ENCODE results near the gene STK33.

Gene STK33

DNA sequence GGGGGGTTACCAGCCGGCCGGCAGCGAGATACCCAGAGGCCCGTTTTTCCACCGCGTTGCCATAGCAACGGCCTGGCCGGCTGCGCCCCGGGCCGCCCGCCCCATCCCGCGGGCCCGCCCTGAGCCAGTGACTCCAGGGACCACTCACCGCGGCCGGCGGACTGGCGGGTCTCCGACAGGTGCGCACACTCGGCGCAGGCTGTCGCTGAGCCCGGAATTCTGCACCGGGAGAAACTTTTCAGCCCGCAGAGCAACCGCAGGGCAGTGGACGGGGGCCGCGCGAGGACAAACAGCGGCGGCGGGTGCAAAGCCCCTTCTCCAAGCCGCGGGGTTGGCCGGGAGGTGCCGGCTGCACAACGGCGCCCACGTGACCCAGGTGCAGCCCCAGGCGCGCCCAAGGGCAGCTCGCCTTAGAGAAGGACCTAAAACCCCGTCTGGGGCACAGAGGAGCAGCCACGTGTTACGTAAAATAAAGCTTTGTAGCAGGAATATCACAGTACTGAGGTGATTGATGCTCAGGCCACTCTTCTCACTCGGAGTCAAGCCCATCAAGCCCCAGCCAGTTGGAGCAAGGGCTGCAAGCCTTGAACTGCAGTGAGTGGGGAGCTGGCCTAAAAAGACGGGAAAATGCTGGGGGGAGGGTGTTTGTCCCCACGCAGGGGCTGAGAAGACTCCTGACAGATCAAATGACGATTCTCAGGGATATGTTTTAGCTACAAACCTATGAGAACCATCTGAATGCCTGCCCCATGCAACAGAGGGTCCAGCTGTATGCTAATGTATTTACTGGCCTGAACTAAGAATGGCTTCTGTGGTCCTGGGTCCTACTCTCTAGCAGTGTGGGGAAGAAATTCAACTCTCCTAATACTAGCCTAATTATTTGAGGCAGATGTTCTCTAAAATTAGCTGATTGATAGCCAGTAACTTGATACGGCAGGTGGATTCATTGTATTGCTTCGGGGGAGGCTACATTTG, at the start of gene STK33:
Gene STK33 (minus strand): TSS at position 294 of the 975 bp plus-strand sequence. CDS start 119,323 bp downstream, outside the sequence.
- H3K4me3 ChIP-seq (ENCODE audit: low read depth, low read length) = peak within 1 kb of the TSS; percentile 68
- TF ChIP-seq CTCF (IDR thresholded peaks at IDR 0.05; ENCODE audit: low read depth, low read length, missing control alignments) = no peak
- in situ Hi-C loops (cut with HindIII; ENCODE audit: low sequenced_read_pairs) = no loop called here
- no peak for DNase-seq (ENCODE audit: low read depth)

- no peak for TF ChIP-seq CTCF (IDR thresholded peaks at IDR 0.05; ENCODE audit: low read depth, low read length, missing control alignments)
- no peak overlapping the region for H3K4me3 ChIP-seq (ENCODE audit: low read depth, low read length)
- no peak for DNase-seq (ENCODE audit: low read depth)
- in situ Hi-C loops (cut with HindIII; ENCODE audit: low sequenced_read_pairs) = no loop called here
Observed at GRCh38 chr11:8642196-8642841, 48.3 kb upstream of the STK33 start.

DNA sequence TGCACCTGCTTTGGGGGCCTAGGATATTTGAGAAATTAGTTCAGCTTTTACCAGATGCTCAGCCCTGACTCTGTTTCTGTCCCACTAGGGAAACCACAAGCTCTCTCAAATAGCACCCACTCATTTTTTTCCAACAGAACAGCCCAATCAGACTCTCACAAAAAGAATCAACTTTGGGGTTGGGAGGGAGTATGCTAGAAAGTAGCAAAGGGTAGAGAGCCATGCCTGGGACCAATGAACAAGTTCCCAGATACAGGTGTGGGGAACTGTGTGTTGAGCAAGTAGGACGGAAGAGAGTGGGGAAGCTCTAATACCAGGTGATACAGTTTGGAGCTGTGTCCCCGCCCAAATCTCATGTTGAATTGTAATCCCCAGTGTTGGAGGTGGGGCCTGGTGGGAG, 47.3 kb upstream of the STK33 start:
- TF ChIP-seq CTCF (IDR thresholded peaks at IDR 0.05; ENCODE audit: low read depth, low read length, missing control alignments) = no peak
- no peak overlapping the region for H3K4me3 ChIP-seq (ENCODE audit: low read depth, low read length)
- no peak for DNase-seq (ENCODE audit: low read depth)
- in situ Hi-C loops (cut with HindIII; ENCODE audit: low sequenced_read_pairs) = no loop called here

GRCh38 chr11:8640267-8640906, 46.4 kb upstream of the STK33 start:
- TF ChIP-seq CTCF (IDR thresholded peaks at IDR 0.05; ENCODE audit: low read depth, low read length, missing control alignments) = no peak
- DNase-seq (ENCODE audit: low read depth) = no peak
- in situ Hi-C loops (cut with HindIII; ENCODE audit: low sequenced_read_pairs) = no loop called here
- H3K4me3 ChIP-seq (ENCODE audit: low read depth, low read length) = no peak overlapping the region

DNA sequence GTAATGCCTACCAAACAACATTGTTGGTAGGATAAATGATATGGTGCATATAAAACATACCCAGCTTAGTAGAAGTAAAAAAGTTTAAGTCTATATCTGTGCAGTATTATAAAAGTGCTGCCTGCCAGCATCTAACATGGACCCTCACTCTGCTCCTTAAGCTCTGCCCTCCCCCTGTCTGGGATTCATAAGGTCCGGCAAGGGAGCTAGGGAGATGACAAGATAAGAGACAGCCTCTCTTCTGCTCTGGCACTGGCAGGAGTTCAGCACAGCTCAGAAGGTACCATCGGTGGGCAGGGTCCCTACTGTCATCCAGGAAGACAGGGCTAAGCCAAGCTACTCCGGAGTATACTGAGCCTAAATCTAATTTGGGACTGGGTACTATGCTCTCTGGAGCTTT, 45.6 kb upstream of the STK33 start:
- in situ Hi-C loops (cut with HindIII; ENCODE audit: low sequenced_read_pairs) = no loop called here
- DNase-seq (ENCODE audit: low read depth) = no peak
- H3K4me3 ChIP-seq (ENCODE audit: low read depth, low read length) = no peak overlapping the region
- no peak for TF ChIP-seq CTCF (IDR thresholded peaks at IDR 0.05; ENCODE audit: low read depth, low read length, missing control alignments)

- H3K4me3 ChIP-seq (ENCODE audit: low read depth, low read length) = no peak overlapping the region
- TF ChIP-seq CTCF (IDR thresholded peaks at IDR 0.05; ENCODE audit: low read depth, low read length, missing control alignments) = no peak
- DNase-seq (ENCODE audit: low read depth) = no peak
- in situ Hi-C loops (cut with HindIII; ENCODE audit: low sequenced_read_pairs) = no loop called here
Observed at GRCh38 chr11:8638300-8638699, 44.3 kb upstream of the STK33 start.
